NCI-H2196 (cell line): ENCODE measurements around the gene FPGS.

Experiments
- DNase-seq: peaks from one replicate; lab custom pipeline; 2025; ENCODE audit not compliant: unreplicated experiment; lab: John Stamatoyannopoulos, UW

FPGS gene

DNA sequence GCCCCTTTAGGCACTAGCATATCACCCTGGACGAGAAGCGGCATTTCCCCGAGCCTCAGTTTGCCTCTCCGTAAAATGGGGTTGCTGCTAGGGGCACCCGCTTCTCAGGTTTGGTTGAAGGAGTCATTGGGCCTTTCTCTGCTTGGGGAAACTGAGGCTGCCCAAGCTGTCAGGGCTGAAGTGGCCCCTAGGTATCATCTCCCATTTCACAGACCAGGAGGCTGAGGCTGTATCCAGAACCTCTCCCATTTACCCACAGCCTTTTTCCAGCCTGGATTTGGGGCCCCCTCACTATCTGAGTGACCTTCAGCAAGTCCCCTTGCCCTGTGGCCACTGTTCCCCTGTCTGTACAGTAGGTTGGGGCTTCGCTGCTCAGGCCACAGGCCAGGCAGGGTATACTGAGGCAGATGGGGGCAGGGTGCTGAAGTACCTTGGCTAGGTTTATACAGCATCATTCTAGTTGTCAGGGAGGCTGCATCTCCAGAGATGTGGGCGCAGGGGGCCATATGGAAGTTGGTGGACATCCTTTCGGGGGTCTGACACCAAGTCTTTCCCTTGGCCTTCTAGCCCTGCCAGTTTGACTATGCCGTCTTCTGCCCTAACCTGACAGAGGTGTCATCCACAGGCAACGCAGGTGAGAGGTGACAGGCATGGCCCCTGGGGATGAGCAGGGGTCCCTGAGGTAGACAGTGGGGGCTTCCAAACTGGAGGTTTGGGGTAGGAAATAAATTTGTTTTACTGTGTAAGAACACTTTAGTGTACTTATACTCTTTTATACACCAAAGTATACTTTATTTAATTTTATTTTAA is 7.9 kb downstream of the FPGS start:
- DNase-seq = no peak

DNA sequence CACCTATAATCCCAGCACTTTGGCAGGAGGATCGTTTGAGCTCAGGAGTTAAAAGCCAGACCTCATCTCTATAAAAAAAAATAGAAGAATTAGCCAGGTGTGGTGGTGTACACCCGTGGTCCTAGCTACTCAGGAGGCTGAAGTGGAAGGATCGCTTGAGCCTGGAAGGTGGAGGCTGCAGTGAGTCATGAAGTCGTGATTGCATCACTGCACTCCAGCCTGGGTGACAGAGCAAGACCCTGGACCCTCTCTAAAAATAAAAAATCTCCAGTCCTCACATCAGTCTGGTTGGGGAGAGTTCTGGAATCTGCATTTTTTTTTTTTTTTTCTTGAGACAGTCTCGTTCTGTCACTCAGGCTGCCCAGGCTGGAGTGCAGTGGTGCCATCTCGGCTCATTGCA is 9.3 kb downstream of the FPGS start:
- no peak for DNase-seq

DNA sequence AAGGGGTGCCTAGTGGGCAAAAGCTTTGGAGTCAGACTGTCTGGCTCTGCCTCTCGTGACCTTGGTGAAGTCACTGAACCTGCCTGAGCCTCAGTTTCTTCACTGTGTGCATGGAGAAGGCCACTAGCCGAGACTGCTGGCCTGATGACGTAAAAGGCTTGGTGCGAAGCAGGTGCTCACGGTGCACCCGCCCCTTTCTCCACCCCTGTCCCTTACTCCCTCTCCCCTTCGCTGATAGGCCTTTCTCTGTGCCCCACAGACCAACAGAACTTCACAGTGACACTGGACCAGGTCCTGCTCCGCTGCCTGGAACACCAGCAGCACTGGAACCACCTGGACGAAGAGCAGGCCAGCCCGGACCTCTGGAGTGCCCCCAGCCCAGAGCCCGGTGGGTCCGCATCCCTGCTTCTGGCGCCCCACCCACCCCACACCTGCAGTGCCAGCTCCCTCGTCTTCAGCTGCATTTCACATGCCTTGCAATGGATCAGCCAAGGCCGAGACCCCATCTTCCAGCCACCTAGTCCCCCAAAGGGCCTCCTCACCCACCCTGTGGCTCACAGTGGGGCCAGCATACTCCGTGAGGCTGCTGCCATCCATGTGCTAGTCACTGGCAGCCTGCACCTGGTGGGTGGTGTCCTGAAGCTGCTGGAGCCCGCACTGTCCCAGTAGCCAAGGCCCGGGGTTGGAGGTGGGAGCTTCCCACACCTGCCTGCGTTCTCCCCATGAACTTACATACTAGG is 10.4 kb downstream of the FPGS start:
- no peak for DNase-seq

DNA sequence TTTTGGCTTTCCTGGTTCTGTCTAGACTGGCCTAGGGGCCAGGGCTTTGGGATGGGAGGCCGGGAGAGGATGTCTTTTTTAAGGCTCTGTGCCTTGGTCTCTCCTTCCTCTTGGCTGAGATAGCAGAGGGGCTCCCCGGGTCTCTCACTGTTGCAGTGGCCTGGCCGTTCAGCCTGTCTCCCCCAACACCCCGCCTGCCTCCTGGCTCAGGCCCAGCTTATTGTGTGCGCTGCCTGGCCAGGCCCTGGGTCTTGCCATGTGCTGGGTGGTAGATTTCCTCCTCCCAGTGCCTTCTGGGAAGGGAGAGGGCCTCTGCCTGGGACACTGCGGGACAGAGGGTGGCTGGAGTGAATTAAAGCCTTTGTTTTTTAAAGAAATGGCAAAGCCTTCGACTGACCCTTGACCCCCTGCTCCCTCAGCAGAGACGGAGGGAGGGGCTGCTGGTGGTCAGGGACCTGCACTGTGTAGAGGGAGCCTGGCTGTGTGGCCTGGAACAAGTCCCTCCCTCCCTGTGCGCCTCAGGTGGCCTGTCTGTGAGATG is 11.1 kb downstream of the FPGS start:
- DNase-seq = no peak

DNA sequence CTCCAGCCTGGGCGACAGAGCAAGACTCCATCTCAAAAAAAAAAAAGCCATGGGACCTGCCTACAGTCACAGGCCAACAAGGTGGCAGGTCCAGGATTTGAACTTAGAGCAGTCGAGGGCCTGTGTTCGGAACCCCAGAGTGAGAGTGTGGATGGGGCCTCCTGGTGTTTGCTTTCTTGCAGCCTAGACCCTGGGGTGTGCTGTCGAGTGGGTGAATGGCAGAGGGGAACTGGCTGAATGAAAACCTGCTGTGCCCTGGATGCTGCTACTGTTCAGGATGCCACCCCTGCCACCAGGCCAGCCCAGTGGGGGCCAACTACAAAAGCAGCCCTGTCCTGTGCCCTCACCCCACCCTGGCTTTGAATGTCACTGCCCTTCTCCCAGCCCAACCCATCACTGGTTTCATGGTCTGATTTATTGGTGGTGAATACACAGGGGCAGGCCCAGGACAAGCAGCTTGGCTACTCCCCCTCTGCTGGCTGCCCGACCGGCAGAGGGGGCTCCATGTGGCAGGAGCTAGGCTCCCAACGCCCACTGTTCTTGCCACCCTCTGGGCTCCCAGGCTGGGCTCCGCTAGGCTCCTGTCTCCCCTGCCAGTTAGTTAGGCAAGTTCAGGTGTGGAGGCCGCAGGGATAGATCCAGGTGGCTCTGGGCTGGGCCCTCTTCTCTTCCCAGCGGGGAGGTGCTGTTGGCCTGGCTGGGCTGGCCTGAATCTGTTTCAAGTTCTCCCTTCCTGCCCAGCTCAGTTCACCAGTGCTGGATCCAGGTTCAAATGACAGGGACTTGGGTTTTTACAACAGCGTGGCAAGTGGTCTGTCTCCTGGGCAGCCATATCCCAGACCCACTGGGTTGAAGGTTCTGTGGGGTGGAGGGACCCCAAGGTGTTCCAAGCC is 12.2 kb downstream of the FPGS start:
- no peak for DNase-seq

DNA sequence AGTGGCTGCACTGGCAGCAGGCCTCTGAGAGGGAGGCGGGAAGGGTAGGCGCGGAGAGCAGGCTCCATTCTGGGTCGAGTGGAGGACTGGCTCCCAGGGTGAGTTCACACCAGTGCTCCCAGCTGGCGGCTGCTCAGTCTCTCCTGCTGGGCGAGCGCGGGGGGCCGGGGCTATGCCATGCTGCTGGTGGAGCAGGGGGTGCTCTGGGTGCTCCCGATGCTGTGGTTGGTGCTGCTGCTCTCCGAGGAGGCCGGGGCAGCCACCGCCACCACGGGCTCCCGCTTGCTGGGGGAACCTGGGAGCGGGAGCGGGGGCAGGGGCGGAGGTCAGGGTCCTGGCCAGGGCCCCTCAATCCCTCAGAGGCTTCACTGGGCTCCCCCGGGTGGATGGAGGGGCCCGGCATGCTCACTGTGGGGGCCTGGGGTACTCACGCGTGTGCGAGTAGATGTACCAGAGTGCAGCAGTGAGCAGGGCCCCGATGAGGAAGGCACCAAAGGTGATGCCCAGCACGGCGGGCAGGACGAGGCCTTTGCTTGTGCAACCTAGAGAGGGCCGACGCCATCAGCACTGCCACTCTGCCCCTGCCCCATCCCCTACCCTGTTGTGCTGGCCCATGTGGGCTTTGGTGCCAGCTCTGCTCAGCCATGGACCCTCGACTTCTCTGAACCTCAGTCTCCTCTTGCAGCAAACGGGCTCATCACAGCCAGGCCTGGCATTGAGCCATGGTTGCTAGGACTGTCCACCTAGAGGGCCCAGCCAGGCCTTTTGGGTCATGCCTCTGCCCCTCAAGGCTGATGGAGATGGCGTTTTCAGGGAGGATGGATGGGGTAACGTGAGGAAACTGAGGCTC is 13.1 kb downstream of the FPGS start:
- no peak for DNase-seq

DNA sequence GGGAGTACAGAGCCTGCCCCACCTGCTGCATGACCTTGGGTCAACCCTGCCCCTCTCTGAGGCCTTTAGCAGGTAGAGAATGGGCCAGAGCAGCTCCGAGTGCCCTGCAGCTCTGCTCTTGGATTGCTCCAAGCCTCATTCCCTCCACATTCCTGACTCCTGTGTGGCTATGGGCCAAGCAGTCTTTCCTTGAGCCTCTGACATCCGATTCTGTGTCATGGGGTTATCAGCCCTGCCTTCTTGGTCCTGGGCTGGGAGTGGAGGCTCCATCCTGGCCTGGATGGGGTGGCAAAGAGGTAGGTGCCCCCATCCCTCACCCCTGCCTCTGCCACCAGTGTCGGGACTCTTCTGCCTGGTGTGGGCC is 13.7 kb downstream of the FPGS start:
- DNase-seq = no peak

DNA sequence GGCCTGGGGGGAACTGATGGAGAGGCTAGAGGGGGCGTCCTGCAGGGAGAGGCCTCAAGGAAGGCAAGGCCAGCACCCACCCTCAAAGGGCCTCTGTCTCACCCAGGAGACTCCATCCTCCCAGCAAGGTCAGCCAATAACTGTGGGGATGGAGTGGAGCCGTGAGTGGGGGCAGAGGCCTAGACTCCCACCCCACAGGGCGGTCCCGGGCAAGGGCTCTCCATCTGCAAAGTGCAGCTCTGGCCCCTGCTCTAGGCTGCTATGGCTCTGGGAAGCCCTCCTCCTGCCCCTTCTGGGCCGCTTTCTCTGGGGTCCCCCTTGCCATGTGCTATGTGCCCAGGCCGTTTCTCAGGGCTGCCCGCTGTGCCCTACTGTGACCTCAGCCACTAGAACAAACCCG is 14.0 kb downstream of the FPGS start:
- no peak for DNase-seq

DNA sequence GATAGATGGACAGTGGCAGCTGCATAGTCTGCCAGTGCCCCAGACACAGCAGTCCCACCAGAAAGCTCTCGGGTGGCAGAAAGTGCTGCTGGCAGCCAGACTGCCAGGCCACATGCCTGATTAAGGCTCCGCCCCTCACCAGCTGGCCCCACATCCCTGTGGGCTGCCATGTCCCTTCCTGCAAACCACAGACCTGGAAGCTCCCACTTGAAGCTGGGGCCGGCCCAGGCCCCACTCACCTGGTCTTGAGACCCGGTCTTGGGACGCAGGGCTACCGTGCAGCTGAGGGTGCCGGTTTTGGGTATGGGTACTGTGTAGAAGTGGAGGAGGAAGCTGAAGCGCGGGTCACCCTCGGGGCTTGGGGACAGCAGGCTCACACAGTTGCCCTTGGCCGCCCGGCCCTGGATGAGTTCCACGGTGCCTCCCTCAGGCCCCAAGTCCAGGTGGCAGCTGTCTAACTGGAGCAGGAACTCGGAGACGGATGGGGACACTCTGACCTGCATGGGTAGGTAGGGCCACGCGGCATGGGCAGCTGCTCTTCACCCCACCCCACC is 15.3 kb downstream of the FPGS start:
- no peak for DNase-seq

DNA sequence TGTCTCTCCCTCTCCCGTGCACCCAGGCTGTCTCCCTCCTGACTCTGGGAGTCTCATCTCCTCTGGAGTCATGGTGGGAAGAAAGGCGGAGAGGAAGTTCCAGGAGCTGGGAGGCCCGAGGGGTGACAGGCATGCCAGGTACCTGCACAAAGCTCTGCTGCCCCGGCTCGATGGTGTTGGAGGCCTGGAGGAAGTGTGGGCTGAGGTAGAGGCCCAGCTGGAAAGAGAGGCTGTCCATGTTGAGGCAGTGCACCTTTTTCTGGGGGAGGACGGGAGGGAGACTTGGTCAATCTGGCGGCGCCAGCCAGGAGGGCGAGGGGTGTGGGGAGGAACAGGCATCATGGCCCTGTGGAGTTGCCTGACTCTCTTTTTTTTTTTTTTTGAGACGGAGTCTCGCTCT is 15.9 kb downstream of the FPGS start:
- DNase-seq = no peak

DNA sequence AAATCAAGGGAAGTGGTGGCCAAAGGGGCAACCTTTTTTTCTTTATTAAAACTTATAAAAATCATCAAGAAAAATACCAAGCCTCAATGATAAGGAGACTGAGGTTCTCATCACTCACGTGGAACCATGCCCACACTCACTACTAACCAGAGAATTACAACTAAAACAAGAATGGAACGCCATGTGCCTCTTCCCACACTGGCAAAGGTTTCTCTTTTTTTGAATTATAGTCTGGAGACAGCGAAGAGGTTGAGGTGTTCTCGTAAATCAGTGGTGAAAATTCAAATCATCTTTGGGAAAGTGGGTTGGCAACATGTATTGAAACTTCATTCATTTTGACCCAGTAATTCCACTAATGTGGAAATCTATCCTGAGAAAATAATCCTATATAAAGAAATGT is 19.4 kb downstream of the FPGS start:
- no peak for DNase-seq

DNA sequence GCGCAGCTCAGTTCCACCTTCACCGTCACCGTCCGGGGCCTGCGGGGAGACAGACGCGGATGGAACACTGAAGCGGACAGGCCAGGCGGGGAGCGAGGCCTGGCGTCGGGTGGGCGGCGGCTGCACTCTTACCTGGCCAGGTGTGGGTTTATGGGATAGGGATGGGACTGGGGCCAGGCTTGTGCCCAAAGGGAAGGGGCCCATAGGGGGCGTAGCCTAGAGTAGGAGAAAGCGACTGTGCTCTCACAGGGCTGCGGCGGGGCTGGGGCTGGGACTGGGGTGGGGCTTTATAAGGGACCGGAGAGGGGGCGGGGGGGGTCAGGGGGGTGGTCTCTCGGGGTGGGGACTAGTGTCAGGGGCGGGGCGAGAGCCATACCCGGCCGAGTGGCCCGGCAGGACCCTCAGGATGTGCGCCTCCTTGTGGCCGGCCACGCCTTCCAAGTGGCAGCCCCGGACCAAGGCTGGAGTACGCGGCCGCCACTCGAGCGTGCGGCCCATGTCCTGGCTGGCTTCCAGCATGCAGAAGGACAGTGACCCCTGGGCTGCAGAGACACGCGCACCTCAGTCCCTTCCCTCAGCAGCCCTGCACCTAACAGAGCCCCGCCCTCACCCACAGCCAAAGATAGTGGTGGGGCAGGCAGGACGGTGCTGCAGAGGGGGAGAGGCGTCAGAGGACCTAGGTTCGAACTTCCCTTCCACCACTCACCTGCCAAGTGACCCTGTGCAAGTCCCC is 22.8 kb downstream of the FPGS start:
- DNase-seq = no peak

DNA sequence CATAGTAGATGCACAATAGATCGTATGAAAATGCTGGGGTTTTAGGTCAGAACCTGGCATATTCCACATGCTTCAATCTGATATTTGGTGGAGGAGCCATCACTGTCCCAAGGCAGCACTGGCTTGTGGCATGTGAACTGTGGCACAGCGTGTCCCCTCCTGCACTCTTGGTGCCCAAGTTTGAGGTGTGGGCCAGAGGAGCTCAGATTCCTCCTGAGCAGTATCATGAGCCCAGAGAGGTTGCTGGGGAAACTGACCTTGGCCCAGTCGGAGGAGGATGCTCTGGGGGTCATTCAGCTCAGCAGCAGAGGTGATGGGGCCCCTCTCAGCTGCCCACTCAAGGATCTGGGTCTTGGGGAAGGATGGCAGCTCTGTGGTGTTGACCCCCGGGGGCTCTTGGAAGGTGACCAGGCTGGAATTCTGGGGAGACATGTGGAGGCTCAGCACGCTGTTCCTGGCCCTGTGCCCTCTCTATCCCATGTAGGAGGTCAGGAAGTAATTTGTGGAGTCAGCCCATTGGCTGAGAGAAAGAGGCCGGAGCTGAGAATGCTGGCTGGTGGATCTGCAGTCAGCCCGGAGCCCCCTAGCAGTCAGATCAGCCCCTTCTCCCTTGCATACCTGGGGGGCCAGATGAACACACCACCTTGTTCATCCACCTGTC is 23.7 kb downstream of the FPGS start:
- no peak for DNase-seq

DNA sequence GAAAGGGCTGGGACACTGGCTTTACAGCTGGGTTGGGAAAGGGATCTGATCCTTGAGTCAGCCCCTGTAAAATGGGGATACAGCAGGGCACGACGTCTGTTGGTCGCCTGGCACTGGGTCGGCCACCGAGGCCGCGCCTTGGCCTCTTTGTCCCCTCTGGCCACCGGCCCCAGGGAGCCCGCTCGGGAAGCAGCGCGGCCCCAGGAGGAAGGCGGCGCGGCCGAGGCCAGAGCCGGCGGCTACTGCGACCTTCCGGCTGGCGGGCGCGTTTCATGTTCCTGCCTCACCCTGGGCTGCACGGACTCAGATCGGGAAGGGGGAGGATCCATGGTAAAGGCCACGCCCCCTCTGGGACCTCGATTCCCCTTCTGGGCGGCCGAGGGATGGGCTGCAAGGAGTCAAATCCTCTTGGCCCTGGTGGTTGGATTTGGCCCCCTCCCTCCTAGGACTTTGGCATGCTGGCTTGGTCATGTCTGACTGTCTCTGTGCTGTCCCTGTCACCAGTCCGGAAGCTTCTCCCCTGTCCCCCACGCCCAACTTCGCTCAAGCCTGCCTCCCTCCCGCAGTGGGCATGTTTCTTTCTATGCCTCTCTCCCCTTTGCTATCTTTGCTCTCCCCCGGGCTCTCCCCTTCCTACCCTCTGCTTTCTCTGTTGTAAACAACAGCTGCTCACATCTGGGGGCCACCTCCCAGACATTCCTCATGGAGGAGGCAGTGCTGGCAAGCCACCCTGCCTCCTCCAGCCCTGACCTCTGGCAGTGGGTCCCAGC is 25.8 kb downstream of the FPGS start:
- no peak for DNase-seq

DNA sequence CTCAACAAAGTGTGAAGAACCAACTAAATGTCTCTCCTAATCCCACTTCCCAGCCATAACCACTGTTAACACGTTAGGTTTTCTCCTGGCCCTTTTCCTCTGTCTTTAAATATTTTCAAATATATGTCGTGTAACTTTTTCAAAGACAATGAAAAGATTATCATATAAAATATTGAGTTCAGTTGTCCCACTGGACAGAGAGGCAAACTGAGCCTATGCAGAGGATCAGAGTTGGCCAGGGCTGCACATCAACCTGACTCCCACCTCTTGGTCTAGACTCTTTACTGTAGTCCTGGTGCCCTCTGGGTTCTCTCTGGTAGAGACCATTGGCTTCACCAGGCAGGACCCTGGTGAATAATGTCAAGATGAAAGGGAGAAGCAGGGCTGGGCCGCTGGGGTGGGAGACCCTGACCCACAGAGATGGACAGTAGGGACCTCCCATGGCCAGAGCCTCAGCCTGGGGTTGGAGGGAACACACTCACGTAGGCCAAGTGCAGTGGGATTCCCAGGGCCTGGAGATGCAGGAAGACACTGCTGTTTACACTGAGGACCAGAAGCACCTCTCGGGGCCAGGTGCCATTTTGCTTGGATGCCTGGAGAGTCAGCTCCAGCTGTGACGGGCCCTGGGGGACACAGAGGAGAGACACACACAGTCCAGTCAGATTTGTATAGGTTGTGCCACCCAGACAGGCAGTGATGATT is 26.7 kb downstream of the FPGS start:
- DNase-seq = no peak

DNA sequence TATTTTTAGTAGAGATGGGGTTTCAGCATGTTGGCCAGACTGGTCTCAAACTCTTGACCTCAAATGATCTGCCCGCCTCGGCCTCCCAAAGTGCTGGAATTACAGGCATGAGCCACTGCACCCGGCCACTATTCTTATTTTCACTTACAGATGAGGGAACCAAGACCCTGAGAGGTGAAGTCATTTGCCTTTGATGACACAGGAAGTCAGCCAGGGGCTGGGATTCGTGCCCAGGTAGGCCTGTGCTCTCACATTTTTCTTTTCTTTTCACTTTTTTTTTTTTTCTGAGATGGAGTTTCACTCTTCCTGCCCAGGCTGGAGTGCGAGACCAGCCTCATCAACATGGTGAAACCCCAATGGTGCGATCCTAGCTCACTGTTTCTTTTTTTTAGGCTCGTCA is 29.6 kb downstream of the FPGS start:
- no peak for DNase-seq

DNA sequence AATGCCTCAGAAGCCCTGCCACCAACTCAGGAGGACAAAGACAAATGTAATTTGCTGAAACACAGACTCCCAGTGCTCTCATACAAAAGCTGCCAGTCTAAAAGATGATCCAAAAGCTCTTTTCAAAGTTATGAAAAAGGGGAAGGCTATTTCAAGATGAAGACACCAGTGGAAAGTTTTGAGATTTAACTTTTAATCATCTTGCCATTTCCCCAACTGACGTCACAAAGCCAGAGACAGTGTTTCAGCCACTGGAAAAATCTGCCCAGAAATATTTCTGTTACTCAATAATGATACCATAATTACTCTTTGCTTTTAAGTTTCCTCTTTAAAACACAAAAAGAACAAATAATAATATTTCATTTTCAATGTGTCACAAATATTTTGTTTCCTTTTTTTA is 30.9 kb downstream of the FPGS start:
- DNase-seq = no peak
